HCT116 (cell line): ENCODE measurements around the gene UBE2G2.

Experiments used
- ELF1 ChIP-seq: IDR thresholded peaks from 2 replicates; pipeline ENCODE4 v1.6.1; 2012; ENCODE audit warnings: low read depth, borderline replicate concordance
- JUND ChIP-seq: IDR thresholded peaks from 2 replicates; pipeline ENCODE4 v1.6.1; 2012
- RAD21 ChIP-seq: IDR thresholded peaks from 2 replicates; pipeline ENCODE4 v1.6.1; 2012; ENCODE audit warnings: low read depth, mild to moderate bottlenecking
- REST ChIP-seq: IDR thresholded peaks from 2 replicates; pipeline ENCODE4 v1.6.1; 2012; ENCODE audit warnings: low read depth
- TF ChIP-seq, protein P1 (sequence below), 3 experiments: fragments of 200-600 bp in 1 of 3; sonication (generic) in 1 of 3; IDR thresholded peaks in 2 of 3; conservative IDR thresholded peaks in 1 of 3; 2 replicates each; pipeline ENCODE4 v1.5.1; 2012 to 2017; ENCODE audit warnings: low read depth in 2 of 3, low read length in 2 of 3, antibody characterized with exemption in 1 of 3, borderline replicate concordance in 1 of 3, control low read depth in 1 of 3, mild to moderate bottlenecking in 1 of 3, mixed read lengths in 1 of 3, mixed run types in 1 of 3, moderate library complexity in 1 of 3; ENCODE audit not compliant: insufficient read depth in 1 of 3
- TF ChIP-seq, protein P2 (sequence below): IDR thresholded peaks from 2 replicates; pipeline ENCODE4 v1.6.1; 2012

GRCh38 chr21:44764319-44765230, 37.0 kb downstream of the UBE2G2 start:
- no peak for TF ChIP-seq ELF1
- TF ChIP-seq, protein P1, sequence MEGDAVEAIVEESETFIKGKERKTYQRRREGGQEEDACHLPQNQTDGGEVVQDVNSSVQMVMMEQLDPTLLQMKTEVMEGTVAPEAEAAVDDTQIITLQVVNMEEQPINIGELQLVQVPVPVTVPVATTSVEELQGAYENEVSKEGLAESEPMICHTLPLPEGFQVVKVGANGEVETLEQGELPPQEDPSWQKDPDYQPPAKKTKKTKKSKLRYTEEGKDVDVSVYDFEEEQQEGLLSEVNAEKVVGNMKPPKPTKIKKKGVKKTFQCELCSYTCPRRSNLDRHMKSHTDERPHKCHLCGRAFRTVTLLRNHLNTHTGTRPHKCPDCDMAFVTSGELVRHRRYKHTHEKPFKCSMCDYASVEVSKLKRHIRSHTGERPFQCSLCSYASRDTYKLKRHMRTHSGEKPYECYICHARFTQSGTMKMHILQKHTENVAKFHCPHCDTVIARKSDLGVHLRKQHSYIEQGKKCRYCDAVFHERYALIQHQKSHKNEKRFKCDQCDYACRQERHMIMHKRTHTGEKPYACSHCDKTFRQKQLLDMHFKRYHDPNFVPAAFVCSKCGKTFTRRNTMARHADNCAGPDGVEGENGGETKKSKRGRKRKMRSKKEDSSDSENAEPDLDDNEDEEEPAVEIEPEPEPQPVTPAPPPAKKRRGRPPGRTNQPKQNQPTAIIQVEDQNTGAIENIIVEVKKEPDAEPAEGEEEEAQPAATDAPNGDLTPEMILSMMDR (IDR thresholded peaks at IDR 0.05 in 2 of 3, conservative IDR thresholded peaks at IDR 0.05 in 1 of 3; ENCODE audit: borderline replicate concordance in 1 of 3, insufficient read depth in 1 of 3, low read depth in 2 of 3, low read length in 2 of 3): no peak
- TF ChIP-seq, protein P2, sequence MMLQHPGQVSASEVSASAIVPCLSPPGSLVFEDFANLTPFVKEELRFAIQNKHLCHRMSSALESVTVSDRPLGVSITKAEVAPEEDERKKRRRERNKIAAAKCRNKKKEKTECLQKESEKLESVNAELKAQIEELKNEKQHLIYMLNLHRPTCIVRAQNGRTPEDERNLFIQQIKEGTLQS: no peak
- no peak for TF ChIP-seq RAD21
- TF ChIP-seq JUND: no peak
- TF ChIP-seq REST: no peak
